Hematopoietic multipotent progenitor cell treated with erythropoietin and hydrocortisone succinate and interleukin-3 and kit ligand, for 8 days (in vitro differentiated cells): ENCODE measurements around the gene P4HA2.

Experiments used
- DNase-seq: peaks from one replicate; pipeline ENCODE4 v3.0.0-alpha.2; 2015

Gene P4HA2

GRCh38 chr5:132246806-132247205 is 19.2 kb upstream of the P4HA2 start:
- DNase-seq = no peak

GRCh38 chr5:132245593-132245992 is 17.9 kb upstream of the P4HA2 start:
- no peak for DNase-seq

DNA sequence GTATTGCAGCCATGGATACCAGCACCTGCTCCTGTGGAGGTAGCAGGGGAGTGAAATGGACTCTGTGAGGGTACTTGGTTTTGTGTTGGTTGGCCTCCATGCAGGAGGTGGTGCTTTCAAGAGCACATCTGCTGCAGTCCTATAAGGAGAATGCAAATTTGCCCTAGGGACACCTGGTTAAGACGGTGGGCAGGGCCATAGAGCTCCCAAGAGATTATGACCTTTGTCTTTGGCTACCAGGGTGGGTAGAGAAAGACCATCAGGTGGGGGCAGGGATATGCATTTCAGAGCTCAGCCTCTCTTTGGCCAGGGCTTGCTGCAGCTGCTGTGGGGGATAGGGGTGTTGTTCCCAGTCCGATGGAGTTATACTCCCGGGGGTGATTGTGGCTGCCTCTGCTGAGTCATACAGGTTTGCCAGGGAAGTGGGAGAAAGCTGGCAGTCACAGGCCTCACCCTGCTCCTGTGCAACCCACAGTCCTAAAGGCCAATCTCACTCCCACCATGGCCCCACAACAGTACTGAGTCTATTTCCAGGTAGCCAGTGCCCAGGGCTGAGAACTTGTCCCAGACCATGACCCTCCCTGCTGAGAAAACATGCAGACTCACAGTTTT is 15.8 kb upstream of the P4HA2 start:
- DNase-seq = no peak

DNA sequence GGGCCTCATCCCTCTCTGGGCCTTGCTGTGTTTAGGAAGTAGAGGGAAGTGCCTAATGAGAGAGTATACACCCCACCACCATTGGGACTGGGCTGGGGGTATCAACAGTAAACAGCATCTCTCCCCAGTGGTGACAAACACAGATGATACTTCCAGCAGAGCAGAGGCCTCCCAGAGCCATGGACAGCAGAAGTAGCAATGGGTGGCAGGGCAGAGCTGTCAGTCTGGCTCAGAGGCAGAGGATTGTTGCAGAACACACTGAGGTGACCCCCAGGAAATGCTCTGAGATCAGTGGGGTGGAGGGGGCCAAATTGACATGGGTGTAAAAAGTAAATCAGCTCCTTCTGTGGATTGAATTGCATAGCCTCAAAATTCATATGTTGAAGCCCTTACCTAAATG is 12.1 kb upstream of the P4HA2 start:
- no peak for DNase-seq

DNA sequence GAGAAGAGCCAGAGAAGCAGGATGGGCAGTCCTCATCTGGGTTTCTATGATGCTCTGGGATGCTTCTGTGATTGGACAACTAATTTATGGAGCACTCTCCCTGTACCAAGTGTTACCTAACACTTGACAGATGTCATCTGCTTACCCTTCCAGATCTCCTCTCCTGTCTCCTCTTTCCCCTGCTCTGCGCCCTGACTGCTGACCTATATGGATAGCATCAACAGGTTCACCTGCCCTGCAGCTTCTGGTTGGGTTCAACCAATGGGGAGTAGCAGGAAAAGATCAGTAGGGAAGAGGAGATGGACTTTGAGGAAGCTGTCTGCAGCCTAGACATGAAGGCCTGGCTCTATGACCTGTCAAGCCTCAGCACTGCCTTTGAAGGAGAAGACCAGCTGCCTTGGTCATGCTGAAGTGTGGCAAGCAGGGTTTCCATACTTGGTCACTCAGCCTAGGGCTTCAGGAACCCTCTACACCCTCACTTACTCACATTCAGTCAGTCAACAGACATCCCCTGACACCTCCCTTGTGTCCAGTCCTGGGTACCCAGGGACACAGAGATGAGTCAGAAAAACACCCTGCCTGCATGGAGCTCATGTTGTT is 11.3 kb upstream of the P4HA2 start:
- no peak for DNase-seq

- peak; percentile 71 for DNase-seq
Observed at GRCh38 chr5:132238169-132238744, 10.6 kb upstream of the P4HA2 start.

DNA sequence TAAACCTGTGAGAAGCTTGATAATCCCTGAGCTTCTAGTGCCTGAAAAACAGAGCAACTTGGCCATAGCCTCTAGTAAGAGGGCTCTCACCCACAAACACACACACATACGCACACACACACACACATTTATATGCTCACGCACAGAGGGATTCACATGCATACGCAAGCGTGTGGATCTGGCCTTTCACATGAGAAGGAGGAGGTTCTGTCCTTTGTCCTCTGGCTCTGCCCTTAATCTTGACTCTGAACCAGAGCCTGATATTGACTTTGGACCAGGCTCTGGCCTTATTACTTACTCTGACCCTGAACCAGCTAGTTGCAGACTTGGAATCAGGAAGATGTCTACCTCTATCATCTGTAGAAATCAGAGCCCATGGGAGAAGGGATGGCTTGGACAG is 10.0 kb upstream of the P4HA2 start:
- no peak for DNase-seq

DNA sequence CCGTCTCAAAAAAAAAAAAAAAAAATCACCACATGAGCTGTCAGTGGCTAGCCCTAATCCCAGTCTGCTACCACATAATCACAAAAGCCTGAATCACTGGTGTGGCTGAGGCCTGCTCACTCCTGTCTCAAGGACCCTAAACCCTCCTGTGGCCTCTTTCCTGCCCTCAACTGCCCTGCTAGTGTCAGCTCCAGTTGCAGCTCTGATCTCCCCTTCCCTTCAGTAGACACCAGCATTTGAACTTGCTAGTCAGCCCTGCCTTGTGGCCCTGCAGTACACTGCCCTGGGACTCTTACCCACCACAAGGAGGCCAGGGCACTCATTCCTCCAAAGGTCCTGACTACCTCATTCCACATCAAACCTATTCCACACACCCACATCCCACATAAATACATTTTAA is 9.5 kb upstream of the P4HA2 start:
- no peak for DNase-seq

DNA sequence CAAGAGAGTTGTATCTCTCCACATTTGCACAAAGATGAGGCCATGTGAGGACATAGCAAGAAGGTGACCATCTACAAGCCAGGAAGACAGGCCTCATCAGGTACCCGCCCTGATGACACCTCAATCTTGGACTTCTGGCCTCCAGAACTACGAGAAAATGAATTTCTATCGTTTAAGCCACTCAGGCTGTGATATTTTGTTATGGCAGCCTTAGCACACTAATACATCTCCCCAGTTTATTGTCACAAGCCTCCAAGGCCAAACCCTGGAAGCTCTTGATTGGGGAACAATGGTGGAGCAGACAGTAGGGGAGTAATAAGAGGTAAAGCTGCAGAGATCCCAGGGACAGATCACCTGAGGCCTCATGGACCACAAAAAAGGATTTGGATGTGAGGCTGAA is 7.7 kb upstream of the P4HA2 start:
- DNase-seq = no peak

GRCh38 chr5:132234684-132235062 is 7.0 kb upstream of the P4HA2 start:
- DNase-seq = no peak

- DNase-seq = no peak
Observed at GRCh38 chr5:132233811-132234683, 6.4 kb upstream of the P4HA2 start.

DNA sequence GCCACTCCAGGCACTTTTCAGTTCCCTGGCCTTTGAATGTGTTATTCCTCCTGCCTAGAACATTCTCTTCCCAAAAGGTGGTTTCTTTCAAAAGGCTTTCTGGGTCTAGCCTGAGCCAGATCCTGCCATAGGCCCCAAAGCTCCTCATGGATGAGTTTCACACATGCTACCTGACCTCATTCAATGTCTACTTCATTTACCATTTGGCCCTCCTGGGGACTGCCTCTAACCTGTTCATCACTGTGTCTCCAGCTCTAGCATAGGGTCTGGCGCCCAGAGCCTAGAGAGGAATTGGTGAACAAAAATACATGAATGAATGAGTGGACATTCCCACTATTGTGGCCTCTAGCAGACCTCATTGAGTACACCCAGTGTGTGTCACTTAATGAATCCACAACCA is 5.4 kb upstream of the P4HA2 start:
- DNase-seq = no peak

GRCh38 chr5:132232465-132232864 is 4.8 kb upstream of the P4HA2 start:
- DNase-seq = no peak

DNA sequence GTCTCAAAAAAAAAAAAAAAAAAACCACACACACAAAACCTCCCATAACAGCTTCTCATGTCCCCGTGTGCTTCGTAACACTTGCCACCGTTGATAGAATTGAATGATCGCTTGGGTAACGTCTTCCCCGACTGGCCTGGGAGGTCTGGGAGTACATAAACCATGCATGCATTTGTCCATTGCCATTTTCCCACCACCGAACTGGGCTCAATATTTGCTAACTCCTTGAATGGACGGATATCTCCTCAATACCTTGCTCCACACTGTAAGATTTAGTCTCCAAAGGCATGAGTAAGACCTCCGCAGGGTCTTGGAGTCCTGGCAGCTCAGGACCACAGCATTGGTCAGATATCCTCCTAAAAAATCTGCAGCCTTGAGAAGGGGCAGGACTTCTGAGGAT is 3.2 kb upstream of the P4HA2 start:
- DNase-seq = no peak

- no peak for DNase-seq
Observed at GRCh38 chr5:132229236-132229635, 1.6 kb upstream of the P4HA2 start.

DNA sequence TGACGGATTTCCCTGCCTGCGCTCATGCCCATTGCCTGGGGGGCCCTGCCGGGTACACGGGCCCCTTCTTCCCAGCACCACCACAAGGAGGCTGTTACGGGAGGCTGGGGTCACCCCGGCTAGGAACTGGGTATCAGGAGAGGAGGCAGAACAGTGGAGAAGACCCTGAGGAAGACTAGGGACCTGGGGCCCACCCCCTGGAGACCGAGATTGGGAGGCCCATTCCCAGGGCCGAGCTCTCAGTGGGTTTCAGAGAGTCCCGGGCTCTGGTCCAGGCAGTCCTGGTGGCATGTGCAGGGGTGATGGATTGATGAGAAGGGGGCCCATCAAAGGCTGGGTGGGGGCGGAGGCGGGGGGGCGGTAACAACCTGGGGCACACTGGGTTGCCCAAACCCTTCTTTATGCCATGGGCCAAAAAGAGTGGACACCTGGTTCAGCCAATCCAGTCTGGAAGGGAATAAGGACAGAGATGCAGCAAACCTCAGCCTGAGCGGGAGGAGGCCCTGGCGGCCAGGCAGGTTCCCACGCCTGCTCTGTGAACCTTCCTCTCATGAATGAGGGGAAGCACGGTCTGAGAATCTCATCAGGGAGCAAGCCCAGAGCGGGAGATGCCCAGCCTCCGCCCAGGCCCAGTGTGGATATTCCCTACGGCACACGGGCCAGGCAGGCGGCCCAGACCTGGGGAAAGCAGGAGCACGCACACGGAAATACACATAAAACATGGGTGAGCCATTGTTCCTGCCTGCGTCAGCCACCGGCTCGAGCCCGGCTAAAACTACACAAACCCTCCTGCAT is 785 bp upstream of the P4HA2 start:
- no peak for DNase-seq

DNA sequence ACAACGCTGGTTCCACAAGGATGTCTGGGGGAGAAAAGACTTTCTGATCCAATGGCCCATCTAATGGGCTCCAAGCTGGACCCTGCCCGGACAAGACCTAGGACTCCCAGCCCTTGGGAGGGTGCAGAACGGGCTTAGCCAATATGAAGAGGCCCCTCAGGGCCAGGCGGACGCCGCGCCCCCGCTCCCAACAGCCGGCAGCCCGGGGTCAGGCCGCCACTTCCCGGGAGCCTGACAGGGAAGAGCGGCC is 493 bp downstream of the P4HA2 start:
- DNase-seq = no peak

DNA sequence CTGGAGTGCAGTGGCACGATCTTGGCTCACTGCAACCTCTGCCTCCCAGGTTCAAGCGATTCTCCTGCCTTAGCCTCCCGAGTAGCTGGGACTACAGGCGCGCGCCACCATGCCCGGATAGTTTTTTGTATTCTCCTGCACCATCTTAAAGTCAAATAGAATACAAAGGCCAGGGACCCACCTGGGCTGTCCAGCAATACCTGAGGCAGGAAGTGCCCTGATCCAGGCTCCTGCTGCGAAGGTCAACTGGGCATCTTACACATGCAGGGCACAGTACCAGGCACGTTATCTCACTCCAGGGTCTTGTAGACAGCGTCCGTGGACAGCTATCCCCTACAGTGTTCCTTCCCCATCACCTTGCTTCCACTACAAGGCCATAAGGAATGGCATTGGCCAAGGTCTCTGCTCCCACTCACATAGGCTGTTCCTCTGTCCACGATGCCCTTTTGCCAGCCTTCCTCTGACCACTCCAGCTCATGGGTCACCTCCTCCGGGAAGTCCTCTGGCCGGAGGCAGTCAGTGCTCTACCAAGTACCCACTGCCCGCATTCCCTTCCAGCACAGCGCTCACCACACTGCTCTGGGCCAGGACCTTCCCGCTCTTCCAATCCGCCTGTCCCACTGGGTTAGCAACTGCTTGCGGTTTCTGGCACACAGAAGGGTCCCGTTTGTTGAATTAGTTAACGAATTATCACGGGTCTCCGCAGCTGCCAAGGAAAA is 978 bp downstream of the P4HA2 start:
- no peak for DNase-seq

- peak; percentile 70 for DNase-seq
Observed at GRCh38 chr5:132225165-132226032, 2.3 kb downstream of the P4HA2 start.

DNA sequence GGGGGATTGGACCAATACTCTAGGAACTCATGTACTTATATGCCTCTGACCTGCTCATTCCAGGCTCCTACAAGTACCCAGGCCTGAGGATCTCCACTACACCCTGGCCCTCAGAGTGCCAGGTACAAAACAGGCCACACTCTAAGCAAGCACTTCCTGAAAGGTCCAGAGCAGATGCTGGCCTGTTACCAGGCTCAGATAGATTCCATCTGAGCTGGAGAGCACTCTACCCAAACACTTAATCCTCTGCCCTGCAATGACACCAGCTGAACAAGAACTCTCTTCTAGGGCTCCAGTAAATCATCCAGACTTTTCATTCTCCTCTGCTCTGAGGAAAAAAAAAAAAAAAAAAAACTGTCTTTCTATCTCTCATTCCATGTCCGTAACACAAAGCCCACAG is 2.9 kb downstream of the P4HA2 start:
- DNase-seq = no peak

DNA sequence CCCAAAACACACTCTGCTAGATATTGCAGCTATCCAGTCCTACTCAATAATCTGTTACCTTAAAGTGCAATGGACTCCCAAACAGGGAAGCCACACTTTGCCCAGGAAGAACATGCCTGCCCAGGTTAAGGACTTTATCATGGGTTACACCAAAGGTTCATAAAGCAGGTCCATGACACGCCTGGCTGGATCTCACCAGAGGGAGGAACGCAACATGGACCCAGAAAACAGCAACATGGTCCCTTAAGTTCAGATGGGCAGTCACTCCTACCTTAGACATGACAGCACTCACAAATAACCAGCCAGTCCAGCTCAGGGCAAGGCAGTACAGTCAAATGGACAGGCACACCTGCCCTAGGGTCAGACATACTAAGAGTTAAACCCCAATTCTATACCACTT is 3.8 kb downstream of the P4HA2 start:
- DNase-seq = no peak

DNA sequence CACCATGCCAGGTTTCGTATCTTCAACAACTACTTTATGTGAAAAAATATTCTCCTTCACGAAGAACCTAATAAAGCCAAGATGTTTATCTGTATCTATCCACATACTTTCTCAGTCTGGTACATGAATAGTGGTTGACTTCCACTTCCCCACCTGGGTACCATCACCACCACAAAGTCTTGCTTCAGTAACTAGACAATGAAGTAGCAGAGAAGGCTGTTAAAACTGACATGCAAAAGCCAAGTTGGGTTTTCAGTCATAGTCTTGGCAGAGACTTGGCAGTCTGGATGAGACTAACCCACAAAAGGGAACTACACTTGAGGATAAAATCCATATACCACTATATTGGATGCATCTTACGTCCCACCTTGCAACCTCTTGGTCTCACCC is 5.0 kb downstream of the P4HA2 start:
- DNase-seq = no peak
